GM12878 (cell line): ENCODE data around the gene FRK. TPM values are rescaled to one million over a fixed set of nuclear protein-coding genes. Genes with fewer than 3 reads are reported as not detected.
A peak's percentile ranks its signal among the peaks of the same experiment; 100 is the strongest.

Experiments
- ATF7 ChIP-seq: fragments of 450-650 bp; IDR thresholded peaks from 2 replicates; pipeline ENCODE4 v1.6.1; 2016; ENCODE audit warnings: low read depth, mild to moderate bottlenecking
- BACH1 ChIP-seq: fragments of 450-650 bp; IDR thresholded peaks from 2 replicates; pipeline ENCODE4 v1.6.1; 2017; ENCODE audit warnings: mild to moderate bottlenecking, borderline replicate concordance
- BCL11A ChIP-seq: IDR thresholded peaks from 2 replicates; pipeline ENCODE4 v1.6.1; 2011; ENCODE audit warnings: low read depth, low read length
- EED ChIP-seq: sonication (generic); IDR thresholded peaks from 2 replicates; pipeline ENCODE4 v1.6.1; 2016; ENCODE audit warnings: antibody characterized with exemption, low read depth
- EGR1 ChIP-seq, 2 experiments: IDR thresholded peaks; 1 replicate in 1 of 2; 2 replicates in 1 of 2; pipeline ENCODE4 v1.6.1; 2011 to 2012; ENCODE audit warnings: low read depth in 2 of 2, low read length in 2 of 2, borderline replicate concordance in 1 of 2, mild to moderate bottlenecking in 1 of 2, moderate library complexity in 1 of 2
- GATAD2B ChIP-seq: fragments of 450-650 bp; conservative IDR thresholded peaks from 2 replicates; pipeline ENCODE4 v1.6.1; 2017; ENCODE audit warnings: low read depth, mild to moderate bottlenecking, moderate library complexity
- IKZF2 ChIP-seq, 2 experiments: fragments of 450-650 bp; IDR thresholded peaks; 2 replicates each; pipeline ENCODE4 v1.6.1; 2017; ENCODE audit warnings: mild to moderate bottlenecking in 2 of 2, moderate library complexity in 2 of 2
- MEF2A ChIP-seq: IDR thresholded peaks from 2 replicates; pipeline ENCODE4 v1.6.1; 2011; ENCODE audit warnings: low read depth, mild to moderate bottlenecking, low read length, moderate library complexity; ENCODE audit not compliant: insufficient read depth
- NBN ChIP-seq: fragments of 450-650 bp; IDR thresholded peaks from 2 replicates; pipeline ENCODE4 v1.6.1; 2016
- NFIC ChIP-seq: IDR thresholded peaks from 2 replicates; pipeline ENCODE4 v1.6.1; 2012; ENCODE audit warnings: low read depth, mild to moderate bottlenecking, inconsistent platforms, low read length, moderate library complexity
- NFXL1 ChIP-seq: fragments of 450-650 bp; IDR thresholded peaks from 2 replicates; pipeline ENCODE4 v1.6.1; 2017; ENCODE audit warnings: antibody characterized with exemption, mild to moderate bottlenecking, borderline replicate concordance
- NFYB ChIP-seq: IDR thresholded peaks from 2 replicates; pipeline ENCODE4 v1.6.1; 2011; ENCODE audit warnings: low read depth, mild to moderate bottlenecking, low read length, improper control_type of control experiment, moderate library complexity; ENCODE audit not compliant: insufficient read depth
- RUNX3 ChIP-seq: IDR thresholded peaks from 2 replicates; pipeline ENCODE4 v1.6.1; 2012; ENCODE audit warnings: low read length, inconsistent platforms
- TAF1 ChIP-seq: IDR thresholded peaks from 2 replicates; pipeline ENCODE4 v1.6.1; 2011; ENCODE audit warnings: mild to moderate bottlenecking, low read depth, low read length, borderline replicate concordance
- TCF3 ChIP-seq: IDR thresholded peaks from 2 replicates; pipeline ENCODE4 v1.6.1; 2012; ENCODE audit warnings: low read depth, mild to moderate bottlenecking, low read length, borderline replicate concordance; ENCODE audit not compliant: insufficient read depth
- WRNIP1 ChIP-seq: IDR thresholded peaks from 2 replicates; pipeline ENCODE4 v1.6.1; 2011; ENCODE audit warnings: low read depth, low read length, improper control_type of control experiment, borderline replicate concordance
- ZNF217 ChIP-seq: fragments of 450-650 bp; IDR thresholded peaks from 2 replicates; pipeline ENCODE4 v1.6.1; 2017; ENCODE audit warnings: antibody characterized with exemption, mild to moderate bottlenecking
- ZNF24 ChIP-seq: fragments of 450-650 bp; IDR thresholded peaks from 2 replicates; pipeline ENCODE4 v1.6.1; 2017; ENCODE audit warnings: antibody characterized with exemption, mild to moderate bottlenecking
- ZNF622 ChIP-seq: fragments of 450-650 bp; IDR thresholded peaks from 2 replicates; pipeline ENCODE4 v1.6.1; 2017; ENCODE audit warnings: mild to moderate bottlenecking, inconsistent platforms
- polyA plus RNA-seq, 11 experiments: library from polyadenylated mRNA; depleted of rRNA in 4 of 11; unstranded in 6 of 11; stranded (reverse) in 5 of 11; fragments of >200 nt; fragmentation: Nextera tagmentation in 4 of 11; fragmentation: Illumina TruSeq in 1 of 11; extraction: Ambion mirVana in 4 of 11; extraction: Trizol in 1 of 11; gene quantifications; 1 replicate in 1 of 11; 2 replicates in 10 of 11; pipeline versions ENCODE4 v1.2.1 to v1.2.3, GENCODE V29; 2011 to 2016; ENCODE audit warnings: inconsistent platforms in 2 of 11, missing spikeins in 2 of 11, low read depth in 1 of 11
- total RNA-seq, 4 experiments: library from RNA; depleted of rRNA in 3 of 4; stranded (reverse); fragments of >200 nt in 3 of 4; fragmentation: Illumina TruSeq in 1 of 4; extraction: Trizol in 1 of 4; gene quantifications; 2 replicates each; pipeline versions ENCODE4 v1.2.1 to v1.2.3, GENCODE V29; 2013 to 2021
- TF ChIP-seq, protein P1 (sequence below): fragments of 450-650 bp; IDR thresholded peaks from 2 replicates; pipeline ENCODE4 v1.6.1; 2018; ENCODE audit warnings: borderline replicate concordance, mild to moderate bottlenecking; ENCODE audit not compliant: partially characterized antibody
- TF ChIP-seq, protein P2 (sequence below): fragments of 450-650 bp; IDR thresholded peaks from 2 replicates; pipeline ENCODE4 v1.6.1; 2017; ENCODE audit warnings: mild to moderate bottlenecking, low read depth, inconsistent platforms; ENCODE audit not compliant: poor library complexity, severe bottlenecking
- TF ChIP-seq, protein P3 (sequence below): IDR thresholded peaks from 2 replicates; pipeline ENCODE4 v1.6.1; 2011; ENCODE audit warnings: borderline replicate concordance, low read depth, mild to moderate bottlenecking, moderate library complexity, low read length; ENCODE audit not compliant: insufficient read depth, poor library complexity, severe bottlenecking
- TF ChIP-seq, protein P4 (sequence below): IDR thresholded peaks from 2 replicates; pipeline ENCODE4 v1.6.1; 2012; ENCODE audit warnings: low read length, inconsistent platforms

FRK gene
- total and polyA plus RNA-seq, 10 of the 15 experiments (the other 5 are each of a cell fraction or from before 2014, with no cell fraction given), result 0.29 to 2.4 (median 1.2) TPM

DNA sequence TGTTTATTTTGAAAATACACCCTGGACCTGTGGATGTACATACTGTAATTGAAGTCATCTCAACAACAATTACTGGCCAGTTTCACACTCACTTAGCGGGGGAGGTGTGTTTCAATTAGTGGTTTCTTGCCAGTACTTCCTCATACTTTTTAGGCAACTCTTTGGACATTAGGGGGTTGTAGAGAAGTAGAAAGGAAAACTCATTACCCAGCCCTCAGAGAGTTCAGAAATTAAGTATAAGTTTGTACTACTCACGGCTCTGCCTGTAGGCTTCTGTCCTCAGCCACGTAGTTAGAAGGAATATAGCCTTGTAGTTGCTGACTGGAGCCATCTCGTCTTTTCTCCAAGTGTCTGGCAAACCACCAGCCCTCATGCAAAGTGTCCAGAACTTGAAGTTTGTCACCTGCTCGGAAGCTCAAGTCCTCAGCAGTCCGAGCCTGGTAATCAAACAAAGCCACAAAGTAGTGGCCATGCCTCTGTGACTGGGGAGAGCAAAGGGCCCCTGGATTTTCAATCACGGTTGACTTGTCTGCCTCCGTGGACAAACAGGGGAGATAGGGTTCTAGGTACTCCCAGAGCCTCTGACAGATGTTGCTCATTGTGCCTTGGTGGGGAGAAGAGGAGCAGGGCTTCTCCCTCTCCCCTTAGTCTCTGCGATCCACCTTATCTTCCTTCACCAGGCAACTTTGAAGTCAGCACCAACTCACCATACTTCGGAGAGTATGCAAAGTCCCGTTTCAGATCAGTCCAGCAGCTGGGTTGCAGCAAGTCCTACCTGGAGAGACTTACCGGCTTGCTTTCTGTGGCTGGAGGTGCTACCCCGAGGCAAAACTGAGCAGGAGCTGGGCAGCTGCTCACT is 749 bp downstream of the FRK start (continued):
- TF ChIP-seq, protein P1, sequence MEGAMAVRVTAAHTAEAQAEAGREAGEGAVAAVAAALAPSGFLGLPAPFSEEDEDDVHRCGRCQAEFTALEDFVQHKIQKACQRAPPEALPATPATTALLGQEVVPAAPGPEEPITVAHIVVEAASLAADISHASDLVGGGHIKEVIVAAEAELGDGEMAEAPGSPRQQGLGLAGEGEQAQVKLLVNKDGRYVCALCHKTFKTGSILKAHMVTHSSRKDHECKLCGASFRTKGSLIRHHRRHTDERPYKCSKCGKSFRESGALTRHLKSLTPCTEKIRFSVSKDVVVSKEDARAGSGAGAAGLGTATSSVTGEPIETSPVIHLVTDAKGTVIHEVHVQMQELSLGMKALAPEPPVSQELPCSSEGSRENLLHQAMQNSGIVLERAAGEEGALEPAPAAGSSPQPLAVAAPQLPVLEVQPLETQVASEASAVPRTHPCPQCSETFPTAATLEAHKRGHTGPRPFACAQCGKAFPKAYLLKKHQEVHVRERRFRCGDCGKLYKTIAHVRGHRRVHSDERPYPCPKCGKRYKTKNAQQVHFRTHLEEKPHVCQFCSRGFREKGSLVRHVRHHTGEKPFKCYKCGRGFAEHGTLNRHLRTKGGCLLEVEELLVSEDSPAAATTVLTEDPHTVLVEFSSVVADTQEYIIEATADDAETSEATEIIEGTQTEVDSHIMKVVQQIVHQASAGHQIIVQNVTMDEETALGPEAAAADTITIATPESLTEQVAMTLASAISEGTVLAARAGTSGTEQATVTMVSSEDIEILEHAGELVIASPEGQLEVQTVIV, result no peak
- TF ChIP-seq NFXL1, result no peak
- peak; percentile 92 for TF ChIP-seq BCL11A
- TF ChIP-seq ZNF622, result no peak
- no peak for TF ChIP-seq NFIC
- peak; percentile 25; the same call in 1 of the 2 replicates for TF ChIP-seq NFYB
- TF ChIP-seq ZNF217, result peak; percentile 92
- peak; percentile 92 to 94 for TF ChIP-seq IKZF2 (IDR thresholded peaks at IDR 0.05)
- peak in 1 of 2 experiments; percentile 13; a peak in 1 of 3 replicates for TF ChIP-seq EGR1 (IDR thresholded peaks at IDR 0.05; ENCODE audit: borderline replicate concordance in 1 of 2, low read depth in 2 of 2, low read length in 2 of 2)
- TF ChIP-seq WRNIP1, result no peak
- TF ChIP-seq BACH1, result peak; percentile 48; the same call in 1 of the 2 replicates
- TF ChIP-seq, protein P2, sequence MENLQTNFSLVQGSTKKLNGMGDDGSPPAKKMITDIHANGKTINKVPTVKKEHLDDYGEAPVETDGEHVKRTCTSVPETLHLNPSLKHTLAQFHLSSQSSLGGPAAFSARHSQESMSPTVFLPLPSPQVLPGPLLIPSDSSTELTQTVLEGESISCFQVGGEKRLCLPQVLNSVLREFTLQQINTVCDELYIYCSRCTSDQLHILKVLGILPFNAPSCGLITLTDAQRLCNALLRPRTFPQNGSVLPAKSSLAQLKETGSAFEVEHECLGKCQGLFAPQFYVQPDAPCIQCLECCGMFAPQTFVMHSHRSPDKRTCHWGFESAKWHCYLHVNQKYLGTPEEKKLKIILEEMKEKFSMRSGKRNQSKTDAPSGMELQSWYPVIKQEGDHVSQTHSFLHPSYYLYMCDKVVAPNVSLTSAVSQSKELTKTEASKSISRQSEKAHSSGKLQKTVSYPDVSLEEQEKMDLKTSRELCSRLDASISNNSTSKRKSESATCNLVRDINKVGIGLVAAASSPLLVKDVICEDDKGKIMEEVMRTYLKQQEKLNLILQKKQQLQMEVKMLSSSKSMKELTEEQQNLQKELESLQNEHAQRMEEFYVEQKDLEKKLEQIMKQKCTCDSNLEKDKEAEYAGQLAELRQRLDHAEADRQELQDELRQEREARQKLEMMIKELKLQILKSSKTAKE, result peak; percentile 50
- peak; percentile 79 for TF ChIP-seq RUNX3
- TF ChIP-seq EED, result 0 out of 2 replicates have a peak, but pooled peaks have one; percentile 21
- TF ChIP-seq TAF1, result no peak
- peak; percentile 73 for TF ChIP-seq ZNF24
- TF ChIP-seq NBN, result 0 out of 2 replicates have a peak, but pooled peaks have one; percentile 56
- no peak for TF ChIP-seq MEF2A
- TF ChIP-seq, protein P3, sequence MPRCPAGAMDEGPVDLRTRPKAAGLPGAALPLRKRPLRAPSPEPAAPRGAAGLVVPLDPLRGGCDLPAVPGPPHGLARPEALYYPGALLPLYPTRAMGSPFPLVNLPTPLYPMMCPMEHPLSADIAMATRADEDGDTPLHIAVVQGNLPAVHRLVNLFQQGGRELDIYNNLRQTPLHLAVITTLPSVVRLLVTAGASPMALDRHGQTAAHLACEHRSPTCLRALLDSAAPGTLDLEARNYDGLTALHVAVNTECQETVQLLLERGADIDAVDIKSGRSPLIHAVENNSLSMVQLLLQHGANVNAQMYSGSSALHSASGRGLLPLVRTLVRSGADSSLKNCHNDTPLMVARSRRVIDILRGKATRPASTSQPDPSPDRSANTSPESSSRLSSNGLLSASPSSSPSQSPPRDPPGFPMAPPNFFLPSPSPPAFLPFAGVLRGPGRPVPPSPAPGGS, result no peak
- TF ChIP-seq ATF7, result peak; percentile 77
- TF ChIP-seq, protein P4, sequence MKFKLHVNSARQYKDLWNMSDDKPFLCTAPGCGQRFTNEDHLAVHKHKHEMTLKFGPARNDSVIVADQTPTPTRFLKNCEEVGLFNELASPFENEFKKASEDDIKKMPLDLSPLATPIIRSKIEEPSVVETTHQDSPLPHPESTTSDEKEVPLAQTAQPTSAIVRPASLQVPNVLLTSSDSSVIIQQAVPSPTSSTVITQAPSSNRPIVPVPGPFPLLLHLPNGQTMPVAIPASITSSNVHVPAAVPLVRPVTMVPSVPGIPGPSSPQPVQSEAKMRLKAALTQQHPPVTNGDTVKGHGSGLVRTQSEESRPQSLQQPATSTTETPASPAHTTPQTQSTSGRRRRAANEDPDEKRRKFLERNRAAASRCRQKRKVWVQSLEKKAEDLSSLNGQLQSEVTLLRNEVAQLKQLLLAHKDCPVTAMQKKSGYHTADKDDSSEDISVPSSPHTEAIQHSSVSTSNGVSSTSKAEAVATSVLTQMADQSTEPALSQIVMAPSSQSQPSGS, result 0 out of 2 replicates have a peak, but pooled peaks have one; percentile 38
- TF ChIP-seq GATAD2B, result peak; percentile 52; the same call in 1 of the 2 replicates
- TF ChIP-seq TCF3, result no peak
